NCI-H187 treated with DMSO at 0.1 percent for 48 hours (cell line): Measurements from ENCODE around the gene C2CD4B.

Experiments used
- DNase-seq: peaks from one replicate; lab custom pipeline; 2025; lab: John Stamatoyannopoulos, UW

Gene C2CD4B

GRCh38 chr15:62165104-62165792, at the start of gene C2CD4B:
TSS of gene C2CD4B (minus strand) at chr15:62165285. CDS start at chr15:62164984, 301 bp downstream.
- DNase-seq, result no peak

GRCh38 chr15:62212741-62213140, 47.7 kb upstream of the C2CD4B start:
- no peak for DNase-seq

GRCh38 chr15:62211348-62211747, 46.3 kb upstream of the C2CD4B start:
- DNase-seq, result no peak

- no peak for DNase-seq
Observed at GRCh38 chr15:62209821-62210220, 44.7 kb upstream of the C2CD4B start.

GRCh38 chr15:62209322-62209721, 44.2 kb upstream of the C2CD4B start:
- no peak for DNase-seq

GRCh38 chr15:62208884-62209283, 43.8 kb upstream of the C2CD4B start:
- no peak for DNase-seq

- DNase-seq, result no peak
Observed at GRCh38 chr15:62208367-62208766, 43.3 kb upstream of the C2CD4B start.

- DNase-seq, result no peak
Observed at GRCh38 chr15:62190675-62191074, 25.6 kb upstream of the C2CD4B start.

GRCh38 chr15:62190274-62190673, 25.2 kb upstream of the C2CD4B start:
- DNase-seq, result no peak

GRCh38 chr15:62188744-62189143, 23.7 kb upstream of the C2CD4B start:
- no peak for DNase-seq

- no peak for DNase-seq
Observed at GRCh38 chr15:62187910-62188309, 22.8 kb upstream of the C2CD4B start.

GRCh38 chr15:62187425-62187824, 22.3 kb upstream of the C2CD4B start:
- DNase-seq, result no peak

- DNase-seq, result no peak
Observed at GRCh38 chr15:62186578-62186977, 21.5 kb upstream of the C2CD4B start.

GRCh38 chr15:62183130-62183529, 18.0 kb upstream of the C2CD4B start:
- no peak for DNase-seq

- DNase-seq, result no peak
Observed at GRCh38 chr15:62173215-62173614, 8.1 kb upstream of the C2CD4B start.

GRCh38 chr15:62171882-62172281, 6.8 kb upstream of the C2CD4B start:
- DNase-seq, result no peak

- DNase-seq, result no peak
Observed at GRCh38 chr15:62165793-62166375, 799 bp upstream of the C2CD4B start.

- no peak for DNase-seq
Observed at GRCh38 chr15:62164396-62165103, 535 bp downstream of the C2CD4B start.

- DNase-seq, result no peak
Observed at GRCh38 chr15:62164014-62164395, 1.1 kb downstream of the C2CD4B start.

- no peak for DNase-seq
Observed at GRCh38 chr15:62163397-62164013, 1.6 kb downstream of the C2CD4B start.

GRCh38 chr15:62153228-62153627, 11.9 kb downstream of the C2CD4B start:
- no peak for DNase-seq

GRCh38 chr15:62150445-62150844, 14.6 kb downstream of the C2CD4B start:
- DNase-seq, result no peak

- DNase-seq, result no peak
Observed at GRCh38 chr15:62149729-62150128, 15.4 kb downstream of the C2CD4B start.
